ENCODE data around the gene FAM20B.

FAM20B gene

DNA sequence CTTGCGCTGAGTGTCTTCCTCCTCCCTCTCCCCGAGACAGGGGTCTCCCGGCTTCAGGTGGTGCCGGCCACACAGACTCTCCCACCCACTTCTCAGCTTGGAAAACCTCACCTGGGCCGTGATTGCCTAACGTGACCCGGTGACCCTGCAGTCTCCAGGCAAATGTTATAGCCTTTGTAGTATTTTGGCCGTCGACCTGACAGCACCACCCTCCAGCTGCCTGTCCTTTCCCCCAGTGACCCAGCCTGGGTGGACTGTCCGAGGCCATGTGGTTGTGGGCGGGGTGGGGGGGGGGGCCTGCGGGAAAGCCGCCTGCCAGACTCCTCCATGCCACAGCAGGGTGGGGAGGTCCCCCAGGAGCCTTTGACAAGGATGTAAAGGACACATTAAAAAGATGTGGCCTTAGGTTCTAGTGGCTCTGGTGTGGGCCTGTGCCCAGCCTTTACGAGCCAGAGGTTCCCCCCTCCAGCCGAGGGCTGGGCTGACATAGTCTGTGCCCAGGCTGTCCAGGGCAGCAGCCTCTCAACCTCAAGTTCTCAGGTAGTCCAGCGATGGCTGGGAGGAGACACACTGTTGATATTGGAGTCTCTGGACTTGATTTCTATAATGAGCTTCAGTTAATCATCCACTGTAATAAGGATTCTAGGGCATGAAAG is 64.3 kb downstream of the FAM20B start:
- H3K4me3 ChIP-seq (ENCODE audit: low read depth, low read length) = no peak overlapping the region

DNA sequence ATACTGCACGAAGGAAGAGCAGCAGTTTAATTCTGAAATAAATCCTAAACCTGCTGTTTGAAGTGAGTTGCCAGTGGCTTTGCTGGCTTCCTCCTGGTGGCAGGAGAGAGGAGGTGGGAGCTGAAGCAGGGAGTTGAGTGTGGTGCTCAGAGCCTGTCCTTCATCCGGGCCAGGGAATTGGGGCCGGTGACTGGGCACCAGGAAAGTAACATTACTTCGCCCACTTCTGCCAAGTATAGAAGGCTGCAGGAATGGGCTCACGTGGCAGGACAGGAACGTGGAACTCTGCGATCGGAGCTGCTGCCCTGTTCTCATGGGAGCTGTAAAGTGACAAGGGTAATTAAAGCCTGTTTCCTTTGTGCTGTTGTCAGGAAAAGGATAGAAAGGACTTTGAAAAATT is 64.8 kb downstream of the FAM20B start:
- H3K4me3 ChIP-seq (ENCODE audit: low read depth, low read length) = no peak overlapping the region

DNA sequence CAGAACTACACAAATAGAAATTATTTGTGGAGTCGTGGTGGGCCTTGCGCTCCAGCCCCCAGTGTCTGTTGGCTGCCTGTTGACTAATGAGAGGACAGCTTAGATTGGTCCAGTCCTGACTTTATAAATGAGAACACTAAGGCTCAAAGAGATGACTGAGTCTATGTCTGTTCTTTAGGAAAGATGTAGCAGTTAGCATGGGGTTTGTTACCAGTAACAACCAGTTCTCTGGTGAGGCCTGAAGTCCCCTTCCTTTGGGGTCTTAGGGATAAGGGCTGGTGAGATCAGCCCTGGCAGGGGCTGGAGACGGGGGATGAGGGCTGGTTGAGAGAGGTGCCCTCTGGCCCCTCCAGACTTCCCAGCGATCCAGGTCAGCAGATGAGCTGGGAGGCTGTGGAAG is 65.2 kb downstream of the FAM20B start:
- no peak overlapping the region for H3K4me3 ChIP-seq (ENCODE audit: low read depth, low read length)

DNA sequence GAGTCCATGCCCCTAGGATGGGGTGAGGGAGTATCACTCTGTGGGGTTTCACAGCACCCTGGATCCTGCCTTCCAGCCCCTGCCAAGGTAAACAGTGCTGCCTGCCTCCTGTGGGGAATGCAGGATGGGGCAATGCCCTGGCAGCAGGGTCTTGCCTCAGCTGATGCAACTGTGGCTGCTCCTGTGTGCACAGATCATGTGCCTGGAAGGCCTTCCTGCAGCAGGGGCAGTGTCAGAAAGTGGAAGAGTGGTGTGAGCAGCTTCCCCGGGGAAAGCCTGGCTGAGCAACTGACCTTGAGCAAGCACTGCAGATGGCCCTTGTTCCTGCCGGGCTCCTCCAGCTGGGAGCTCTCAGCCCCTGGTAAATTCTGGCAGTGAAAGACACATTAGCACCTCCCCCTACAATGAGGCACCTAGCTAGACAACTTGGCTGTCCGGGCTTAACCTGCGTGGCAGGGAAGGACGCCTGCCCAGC is 66.0 kb downstream of the FAM20B start:
- no peak overlapping the region for H3K4me3 ChIP-seq (ENCODE audit: low read depth, low read length)

DNA sequence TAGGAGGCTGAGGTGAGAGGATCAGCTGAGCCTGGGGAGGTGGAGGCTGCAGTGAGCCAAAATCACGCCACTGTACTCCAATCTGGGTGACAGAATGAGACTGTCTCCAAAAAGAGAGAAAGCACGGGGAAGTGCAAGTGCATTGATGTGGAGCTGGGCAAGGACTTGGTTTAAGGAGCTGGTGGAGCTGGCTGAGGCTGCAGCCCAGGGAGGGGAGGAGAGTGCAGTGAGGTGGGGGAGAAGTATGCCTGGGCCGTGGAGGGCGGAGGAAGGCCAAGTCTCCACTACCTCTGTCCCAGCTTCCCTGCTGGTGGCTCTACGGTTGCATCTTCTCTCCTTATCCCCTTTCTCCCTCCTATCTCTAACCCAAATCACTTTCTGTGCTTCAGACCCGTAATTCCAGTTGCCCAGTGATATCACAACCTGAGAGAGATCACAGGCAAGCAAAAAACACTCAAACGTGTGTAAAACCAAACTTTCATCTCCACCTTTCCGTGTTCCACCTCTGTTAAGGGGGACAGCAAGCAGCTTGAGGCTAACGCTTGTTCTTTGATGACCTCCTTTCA is 67.3 kb downstream of the FAM20B start:
- no peak overlapping the region for H3K4me3 ChIP-seq (ENCODE audit: low read depth, low read length)

DNA sequence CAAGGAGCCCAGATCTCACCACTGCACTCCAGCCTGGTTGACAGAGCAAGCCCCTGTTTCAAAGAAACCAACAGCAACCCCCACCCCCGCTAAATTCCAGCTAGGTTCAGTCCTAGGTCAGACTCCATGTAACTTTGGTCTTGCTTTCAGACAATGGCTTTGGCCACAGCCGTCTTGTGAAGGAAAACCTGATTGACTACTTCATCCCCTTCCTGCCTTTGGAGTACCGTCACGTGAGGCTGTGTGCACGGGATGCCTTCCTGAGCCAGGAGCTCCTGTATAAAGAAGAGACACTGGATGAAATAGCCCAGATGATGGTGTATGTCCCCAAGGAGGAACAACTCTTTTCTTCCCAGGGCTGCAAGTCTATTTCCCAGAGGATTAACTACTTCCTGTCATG is 69.1 kb downstream of the FAM20B start:
- no peak overlapping the region for H3K4me3 ChIP-seq (ENCODE audit: low read depth, low read length)

DNA sequence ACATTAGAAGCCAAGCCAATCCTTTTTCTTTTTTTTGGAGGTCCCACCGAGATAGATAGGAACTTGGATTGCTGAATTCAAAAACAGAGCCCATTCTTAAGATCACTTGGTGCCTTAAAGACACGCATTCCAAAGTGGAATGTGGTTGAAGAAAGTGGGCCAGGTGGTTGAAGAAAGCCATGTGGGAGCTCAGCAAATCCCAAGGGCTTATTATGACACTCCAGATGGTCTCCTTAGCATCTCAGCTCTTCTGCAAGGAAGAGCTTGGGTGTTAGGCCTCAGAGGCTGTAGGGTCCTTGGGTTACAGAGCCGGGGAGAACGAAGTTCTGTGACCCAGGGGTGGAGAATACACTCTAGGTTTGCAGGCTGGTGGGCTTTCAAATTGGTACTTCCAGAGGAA is 69.7 kb downstream of the FAM20B start:
- no peak overlapping the region for H3K4me3 ChIP-seq (ENCODE audit: low read depth, low read length)

DNA sequence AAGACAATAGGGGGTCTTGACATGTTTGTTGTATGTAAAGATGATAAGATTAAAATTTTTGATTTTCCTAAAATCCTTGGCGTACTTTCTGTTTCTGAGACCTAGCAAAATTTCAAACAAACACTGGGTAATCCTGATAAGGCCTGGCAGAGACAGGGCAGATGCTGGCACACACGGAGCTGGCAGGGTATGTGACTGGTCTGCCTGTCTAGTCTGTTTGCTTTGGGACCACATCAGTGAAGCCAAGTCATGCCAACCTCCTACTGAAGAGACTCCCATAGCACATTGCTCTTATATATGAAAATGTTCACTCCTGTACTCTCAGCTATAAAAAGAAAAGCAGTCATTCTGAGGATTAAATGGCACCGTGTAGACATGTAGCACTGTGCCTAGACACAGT is 70.2 kb downstream of the FAM20B start:
- no peak overlapping the region for H3K4me3 ChIP-seq (ENCODE audit: low read depth, low read length)

DNA sequence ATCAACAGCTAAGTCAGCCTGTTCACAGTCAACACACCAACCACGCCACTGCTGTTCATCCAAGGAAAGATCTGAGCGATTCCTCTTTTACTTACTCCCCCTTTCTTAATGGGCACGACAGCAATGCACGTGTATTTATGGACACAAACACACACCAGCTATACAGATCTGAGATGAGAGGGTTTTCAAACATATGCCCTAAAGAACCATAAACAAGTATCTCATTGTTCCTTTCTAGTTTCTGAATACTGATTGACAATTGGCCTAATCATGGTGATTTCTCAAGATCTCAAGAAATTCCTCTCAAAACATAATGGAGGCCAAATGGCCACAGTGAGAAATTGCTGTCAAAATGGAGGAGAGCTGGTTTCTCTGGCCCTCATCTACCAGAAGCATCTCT is 74.2 kb downstream of the FAM20B start:
- no peak overlapping the region for H3K4me3 ChIP-seq (ENCODE audit: low read depth, low read length)

DNA sequence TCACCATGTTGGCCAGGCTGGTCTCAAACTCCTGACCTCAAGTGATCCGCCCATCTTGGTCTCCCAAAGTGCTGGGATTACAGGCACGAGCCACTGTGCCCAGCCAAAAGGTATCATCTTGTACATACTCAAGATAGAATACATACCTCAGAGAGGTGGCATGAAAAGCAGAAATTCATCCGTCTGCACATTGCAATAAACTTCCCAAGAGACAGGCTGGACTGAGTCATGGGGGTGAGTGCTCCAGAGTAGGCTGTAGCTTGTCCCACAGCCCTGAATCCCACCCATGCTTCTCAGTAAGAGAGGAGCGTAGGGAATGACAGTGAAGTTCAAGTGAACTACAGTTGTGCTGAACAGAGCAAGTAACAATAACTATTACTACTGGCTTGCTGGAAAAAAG is 75.9 kb downstream of the FAM20B start:
- no peak overlapping the region for H3K4me3 ChIP-seq (ENCODE audit: low read depth, low read length)

DNA sequence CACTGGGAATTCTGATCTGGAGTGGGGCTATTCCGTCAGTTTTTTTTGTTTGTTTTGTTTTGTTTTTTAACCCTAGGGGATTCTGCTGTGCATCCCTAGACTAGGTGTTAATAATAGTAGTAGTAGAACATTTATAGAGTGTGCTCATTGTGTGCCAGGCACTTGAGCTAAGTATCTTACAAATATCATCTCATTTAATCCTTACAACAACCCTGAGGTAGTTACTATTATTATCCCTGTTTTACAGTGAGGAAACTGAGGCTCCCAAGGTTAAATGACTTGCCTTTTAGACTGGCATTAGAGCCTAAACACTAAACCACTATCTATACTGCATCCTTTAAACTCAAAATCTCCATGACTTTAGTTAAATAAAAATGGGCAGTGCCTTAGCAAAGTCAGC is 78.3 kb downstream of the FAM20B start:
- no peak overlapping the region for H3K4me3 ChIP-seq (ENCODE audit: low read depth, low read length)

DNA sequence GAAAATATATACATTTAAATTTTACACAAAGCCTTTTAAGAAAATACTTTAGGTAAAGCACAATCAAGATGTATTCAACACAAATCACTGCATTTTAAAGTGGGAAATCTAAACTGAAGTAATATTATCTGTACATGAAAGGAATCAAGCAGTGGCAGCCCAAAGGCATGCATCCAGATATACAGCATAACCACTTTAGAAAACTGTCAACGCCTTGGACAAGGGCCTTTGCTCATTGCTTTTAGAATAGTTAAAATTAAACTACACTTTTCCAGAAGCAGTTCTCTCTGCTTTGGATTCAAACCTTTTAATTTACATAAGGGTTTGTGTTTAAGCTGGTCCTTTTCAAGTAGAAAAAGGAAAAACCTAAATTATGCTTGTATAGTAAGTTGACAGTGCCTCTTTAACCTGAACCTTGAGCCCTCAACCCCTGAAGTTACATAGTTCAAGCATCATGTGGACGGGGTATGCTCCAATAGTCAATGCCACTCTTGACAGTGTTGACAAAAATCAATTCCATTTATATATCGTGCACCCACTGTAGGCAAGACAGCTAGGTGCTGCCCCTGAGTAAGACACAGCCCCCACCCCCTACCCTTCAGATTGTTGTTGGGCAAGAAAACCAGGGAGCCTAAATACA is 79.0 kb downstream of the FAM20B start:
- no peak overlapping the region for H3K4me3 ChIP-seq (ENCODE audit: low read depth, low read length)

DNA sequence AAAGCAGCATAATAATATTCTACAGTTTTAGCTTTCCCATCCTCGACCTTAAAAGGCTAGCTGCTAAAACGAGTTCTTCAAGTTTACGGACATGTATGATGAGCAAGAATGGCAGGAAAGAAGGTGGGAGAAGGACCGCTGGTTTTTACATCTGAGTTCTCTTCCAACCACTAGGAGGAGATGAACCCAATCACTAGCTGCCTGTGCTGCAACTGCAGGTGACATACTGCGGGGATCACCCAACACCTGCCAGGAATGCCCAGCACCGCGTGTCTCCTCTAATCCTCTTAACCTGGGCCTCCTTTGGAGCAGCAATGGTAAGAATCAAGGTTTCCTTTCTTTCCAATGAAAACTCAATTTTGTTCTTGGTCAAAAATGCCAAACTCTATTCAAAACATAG is 79.7 kb downstream of the FAM20B start:
- H3K4me3 ChIP-seq (ENCODE audit: low read depth, low read length) = no peak overlapping the region

DNA sequence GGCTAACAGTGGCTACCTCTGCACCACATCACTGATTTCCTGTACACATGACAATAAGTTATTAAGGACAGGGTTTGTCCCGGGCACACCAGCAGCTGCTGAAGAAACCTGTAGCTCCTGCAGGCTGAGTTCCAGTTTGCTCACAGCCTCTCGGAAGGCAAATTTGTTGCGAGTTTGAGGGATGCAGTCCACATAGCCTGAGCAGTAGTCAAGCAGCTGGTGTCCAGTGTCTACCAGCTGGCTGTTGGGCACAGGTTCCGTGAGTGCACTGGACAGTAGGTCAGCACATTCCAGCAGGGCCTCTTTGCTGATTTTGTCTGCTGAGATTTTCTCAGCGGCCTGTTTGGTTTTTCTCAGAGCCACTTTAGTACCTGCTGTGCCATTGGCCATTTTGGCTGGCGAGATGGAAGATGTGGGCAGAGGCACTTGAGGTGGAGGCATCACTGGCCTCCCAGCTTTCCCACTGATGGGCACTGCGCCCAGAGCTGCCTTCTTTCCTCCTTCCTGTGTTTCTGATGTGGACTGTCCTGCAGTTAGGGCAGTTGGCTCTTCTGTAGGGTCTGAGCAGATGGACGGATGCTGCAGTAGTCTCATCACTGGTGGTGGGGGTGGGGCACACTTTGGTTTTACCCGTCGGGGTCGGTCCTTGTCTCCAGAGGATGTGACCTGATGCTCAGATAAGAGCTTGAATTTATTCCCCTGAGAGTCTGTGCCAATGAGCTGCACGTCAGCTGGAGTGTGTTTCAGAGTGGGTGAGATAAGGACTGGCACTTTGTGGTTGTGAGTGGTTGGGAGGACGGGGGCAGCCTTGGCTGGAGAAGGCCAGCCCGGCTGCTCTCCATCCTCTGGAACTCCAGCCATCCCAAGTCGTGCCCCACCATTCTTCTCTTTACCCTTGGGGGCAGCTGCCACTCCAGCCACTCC is 82.3 kb downstream of the FAM20B start:
- H3K4me3 ChIP-seq (ENCODE audit: low read depth, low read length) = no peak overlapping the region

DNA sequence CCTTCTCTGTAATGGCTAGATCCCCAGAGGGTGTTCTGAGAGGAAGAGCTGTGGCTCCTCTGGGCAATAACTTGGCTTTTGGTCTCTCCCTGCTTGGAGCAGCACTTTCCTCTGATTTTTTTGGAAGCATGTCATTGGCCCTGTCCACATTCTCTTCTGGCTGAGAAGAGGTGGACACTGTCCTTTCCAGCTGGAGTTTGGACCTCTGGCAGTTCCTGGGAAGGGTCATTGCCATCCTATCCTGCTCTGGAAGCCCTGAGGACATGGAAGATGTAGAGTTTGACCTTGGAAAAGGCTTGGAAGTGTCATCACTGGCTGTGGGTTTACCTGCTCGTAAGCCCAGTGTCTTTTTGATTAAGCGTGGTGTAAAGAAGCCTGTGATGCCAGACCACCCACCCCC is 83.0 kb downstream of the FAM20B start:
- H3K4me3 ChIP-seq (ENCODE audit: low read depth, low read length) = no peak overlapping the region

DNA sequence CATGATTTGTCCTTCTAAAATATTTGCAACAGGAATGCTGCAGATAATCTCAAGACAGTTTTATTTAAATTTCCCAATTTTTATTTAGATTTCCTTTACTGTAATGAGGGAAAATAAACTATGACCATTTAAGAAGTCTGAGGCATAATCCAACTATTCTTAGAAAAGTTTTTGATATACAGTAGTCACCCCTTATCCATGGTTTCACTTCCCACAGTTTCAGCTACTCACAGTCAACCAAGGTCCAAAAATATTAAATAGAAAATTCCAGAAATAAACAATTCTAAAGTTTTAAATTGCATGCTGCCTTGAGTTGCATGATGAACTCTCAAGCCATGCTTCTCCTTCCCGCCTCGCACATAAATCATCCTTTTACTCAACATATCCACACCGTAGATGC is 89.5 kb downstream of the FAM20B start:
- no peak overlapping the region for H3K4me3 ChIP-seq (ENCODE audit: low read depth, low read length)

DNA sequence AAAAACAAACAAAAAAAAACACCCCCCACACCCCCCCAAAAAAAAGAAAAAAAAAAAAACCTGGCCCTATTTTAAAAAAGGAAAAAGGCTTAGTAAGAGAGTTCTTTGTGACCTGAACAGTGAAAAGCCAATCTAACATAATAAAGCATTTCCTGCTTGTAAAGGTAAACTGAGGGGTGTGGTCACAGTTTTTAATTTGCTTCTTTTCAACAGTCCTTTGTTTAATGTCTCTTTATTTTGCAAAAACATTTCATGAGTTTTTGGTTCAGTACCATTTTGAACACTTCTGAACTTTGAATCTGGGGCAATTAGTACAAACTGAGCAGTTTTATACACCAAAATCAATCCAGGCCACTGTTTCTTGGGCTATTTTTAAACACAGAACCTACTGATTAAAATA is 93.8 kb downstream of the FAM20B start:
- H3K4me3 ChIP-seq (ENCODE audit: low read depth, low read length) = no peak overlapping the region

DNA sequence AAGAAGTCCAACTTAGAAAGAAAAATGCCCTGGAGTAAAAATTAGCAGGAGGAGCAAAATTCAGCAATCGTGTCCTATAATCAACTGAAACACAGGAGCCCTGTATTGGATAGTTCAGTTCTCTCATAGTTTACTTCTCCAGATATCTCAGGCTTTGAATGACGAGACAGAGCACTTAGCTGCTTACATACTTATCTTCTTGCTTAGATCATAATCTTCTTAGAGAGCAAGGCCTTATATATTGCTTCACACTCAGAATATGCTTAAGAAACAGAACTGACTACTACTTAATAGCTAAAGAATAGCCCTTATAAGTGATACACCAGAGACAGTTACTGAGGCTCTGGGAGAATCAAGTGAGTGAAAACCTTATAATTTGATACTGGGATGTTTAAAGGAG is 95.0 kb downstream of the FAM20B start:
- H3K4me3 ChIP-seq (ENCODE audit: low read depth, low read length) = no peak overlapping the region

DNA sequence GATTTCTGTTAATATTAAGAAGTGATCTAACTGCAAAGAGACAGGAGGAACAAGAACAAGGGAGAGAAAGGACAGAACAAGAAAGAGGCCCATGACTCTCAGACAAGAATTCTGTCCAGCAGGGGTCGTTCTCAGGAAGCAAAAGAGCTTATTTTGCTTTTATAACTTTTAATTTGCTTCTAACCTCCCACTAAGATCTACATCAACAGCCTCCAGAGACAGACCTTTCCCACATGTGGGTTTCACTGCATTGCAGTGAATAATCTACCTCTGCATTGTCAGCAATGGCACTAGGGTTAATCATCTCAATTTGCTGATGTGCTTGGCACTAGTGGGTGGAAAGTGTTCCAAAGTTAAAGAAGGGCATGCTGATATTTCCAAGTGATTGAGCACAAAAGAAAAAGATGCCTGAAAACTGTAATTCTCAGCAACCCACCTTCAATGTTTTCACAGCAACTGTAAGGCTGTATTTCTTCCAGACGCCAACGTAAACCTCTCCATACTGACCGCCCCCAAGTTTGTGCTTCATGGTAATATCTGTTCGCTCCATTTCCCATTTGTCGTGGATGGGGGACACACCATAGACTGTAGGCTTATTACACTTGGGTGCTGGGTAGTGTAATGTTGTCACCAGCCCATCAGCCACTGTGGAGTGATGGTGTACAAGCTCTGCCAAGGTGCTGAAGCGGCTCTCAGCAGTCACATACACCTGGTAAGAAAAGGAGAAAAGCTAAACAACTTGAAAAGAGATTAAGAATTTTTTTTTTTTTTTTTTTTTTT is 95.7 kb downstream of the FAM20B start:
- no peak overlapping the region for H3K4me3 ChIP-seq (ENCODE audit: low read depth, low read length)

DNA sequence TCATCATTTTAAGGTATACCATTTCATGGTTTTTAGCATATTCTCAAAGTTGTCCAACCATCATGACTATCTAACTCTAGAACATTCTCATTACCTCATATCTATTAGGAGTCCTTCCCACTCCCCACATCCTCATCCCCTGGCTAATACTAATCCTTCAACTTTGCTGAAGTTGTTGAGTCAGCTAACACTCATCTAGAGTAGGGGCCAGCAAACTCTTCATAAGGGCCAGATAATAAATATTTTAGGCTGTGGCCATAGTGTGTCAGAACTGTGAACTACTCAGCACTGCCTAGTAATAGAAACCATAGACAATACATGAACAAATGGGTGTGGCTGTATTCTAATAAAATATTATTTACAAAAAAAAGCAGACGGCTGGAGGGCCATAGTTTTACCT is 99.2 kb downstream of the FAM20B start:
- no peak overlapping the region for H3K4me3 ChIP-seq (ENCODE audit: low read depth, low read length)
